WTC11 (cell line): ENCODE measurements around the gene CYB5B. TPM values are rescaled to one million over a fixed set of nuclear protein-coding genes. Genes with fewer than 3 reads are reported as not detected.

Source experiments
- ATAC-seq: fragments of 200-7000 bp; cut with Tn5 transposase; 2 replicates; pipeline ENCODE4 v1.10.0; 2021; ENCODE audit warnings: mild to moderate bottlenecking, moderate library complexity
- CTCF ChIA-PET: fragments of 300-600 bp; sonication (Branson Sonifier 250); formaldehyde crosslinking; loops from one replicate; lab custom pipeline; 2021; ENCODE audit warnings: antibody characterized with exemption; lab: Charles Lee
- POLR2A ChIA-PET: fragments of 350-600 bp; sonication (Branson Sonifier 250); formaldehyde crosslinking; loops from one replicate; lab custom pipeline; 2021; ENCODE audit warnings: antibody characterized with exemption; lab: Charles Lee
- DNase-seq: peaks from one replicate; pipeline ENCODE4 v3.0.0; 2021; ENCODE audit warnings: low spot score
- H3K27ac Mint-ChIP-seq: 2 replicates; pipeline ENCODE4 v1.8.0; 2021; ENCODE audit warnings: mixed read lengths
- H3K27me3 Mint-ChIP-seq: 2 replicates; pipeline ENCODE4 v1.8.0; 2021; ENCODE audit warnings: low read depth, mild to moderate bottlenecking, moderate library complexity, mixed read lengths
- H3K36me3 Mint-ChIP-seq: 2 replicates; pipeline ENCODE4 v1.8.0; 2021; ENCODE audit warnings: mixed read lengths
- H3K4me1 Mint-ChIP-seq: 2 replicates; pipeline ENCODE4 v1.8.0; 2022; ENCODE audit warnings: mixed read lengths
- H3K4me3 Mint-ChIP-seq: 2 replicates; pipeline ENCODE4 v1.8.0; 2021; ENCODE audit warnings: mild to moderate bottlenecking, moderate library complexity, mixed read lengths
- H3K9me3 Mint-ChIP-seq: 2 replicates; pipeline ENCODE4 v1.8.0; 2021; ENCODE audit warnings: mixed read lengths
- E2F4 ChIP-seq: sonication (generic); formaldehyde crosslinking; IDR thresholded peaks from 2 replicates; pipeline ENCODE4 v1.8.1; 2022; ENCODE audit warnings: low read depth, mild to moderate bottlenecking, moderate library complexity, missing genetic modification reagents, borderline replicate concordance
- EMX1 ChIP-seq: fragments of 250-450 bp; sonication (Bioruptor Pico); IDR thresholded peaks from 2 replicates; pipeline ENCODE4 v1.8.0; 2021; ENCODE audit warnings: mild to moderate bottlenecking
- ESRRA ChIP-seq: sonication (generic); formaldehyde crosslinking; IDR thresholded peaks from 2 replicates; pipeline ENCODE4 v1.8.1; 2022; ENCODE audit warnings: mild to moderate bottlenecking, missing genetic modification reagents, borderline replicate concordance
- ETV6 ChIP-seq: sonication (generic); formaldehyde crosslinking; IDR thresholded peaks from 2 replicates; pipeline ENCODE4 v1.8.1; 2022; ENCODE audit warnings: mild to moderate bottlenecking, missing genetic modification reagents
- GABPB1 ChIP-seq: sonication (generic); formaldehyde crosslinking; IDR thresholded peaks from 2 replicates; pipeline ENCODE4 v1.8.1; 2023; ENCODE audit warnings: mild to moderate bottlenecking, missing genetic modification reagents
- MXD4 ChIP-seq: fragments of 250-450 bp; sonication (Bioruptor Pico); IDR thresholded peaks from 2 replicates; pipeline ENCODE4 v1.8.0; 2021; ENCODE audit warnings: mild to moderate bottlenecking, moderate library complexity, borderline replicate concordance
- SP1 ChIP-seq: sonication (generic); formaldehyde crosslinking; conservative IDR thresholded peaks from 2 replicates; pipeline ENCODE4 v1.8.1; 2022; ENCODE audit warnings: missing genetic modification reagents
- TEAD1 ChIP-seq: sonication (generic); formaldehyde crosslinking; IDR thresholded peaks from 2 replicates; pipeline ENCODE4 v1.8.0; 2022; ENCODE audit warnings: mild to moderate bottlenecking, missing genetic modification reagents
- ZBTB21 ChIP-seq: sonication (generic); formaldehyde crosslinking; IDR thresholded peaks from 2 replicates; pipeline ENCODE4 v1.8.1; 2023; ENCODE audit warnings: mild to moderate bottlenecking, missing genetic modification reagents, borderline replicate concordance
- total RNA-seq: library from RNA; stranded (reverse); gene quantifications from 3 replicates; pipeline ENCODE4 v1.2.3, GENCODE V29; 2021
- TF ChIP-seq, protein P1 (sequence below): fragments of 250-450 bp; sonication (Bioruptor Pico); IDR thresholded peaks from 2 replicates; pipeline ENCODE4 v1.8.0; 2021; ENCODE audit warnings: mild to moderate bottlenecking
- TF ChIP-seq, protein P2 (sequence below): sonication (generic); formaldehyde crosslinking; IDR thresholded peaks from 2 replicates; pipeline ENCODE4 v1.8.1; 2023; ENCODE audit warnings: mild to moderate bottlenecking, missing genetic modification reagents
- TF ChIP-seq, protein P3 (sequence below): fragments of 250-450 bp; sonication (Bioruptor Pico); IDR thresholded peaks from 2 replicates; pipeline ENCODE4 v1.9.0; 2021; ENCODE audit warnings: moderate library complexity, mild to moderate bottlenecking, inconsistent platforms, borderline replicate concordance
- TF ChIP-seq, protein P4 (sequence below): fragments of 200-600 bp; IDR thresholded peaks from 2 replicates; pipeline ENCODE4 v1.8.0; 2022; ENCODE audit warnings: antibody characterized with exemption
- TF ChIP-seq, protein P5 (sequence below): fragments of 250-450 bp; sonication (Bioruptor Pico); conservative IDR thresholded peaks from 2 replicates; pipeline ENCODE4 v1.9.0; 2021; ENCODE audit warnings: mild to moderate bottlenecking

Gene CYB5B
- total RNA-seq, 1 experiment from 2014 or later, result 109 TPM

DNA sequence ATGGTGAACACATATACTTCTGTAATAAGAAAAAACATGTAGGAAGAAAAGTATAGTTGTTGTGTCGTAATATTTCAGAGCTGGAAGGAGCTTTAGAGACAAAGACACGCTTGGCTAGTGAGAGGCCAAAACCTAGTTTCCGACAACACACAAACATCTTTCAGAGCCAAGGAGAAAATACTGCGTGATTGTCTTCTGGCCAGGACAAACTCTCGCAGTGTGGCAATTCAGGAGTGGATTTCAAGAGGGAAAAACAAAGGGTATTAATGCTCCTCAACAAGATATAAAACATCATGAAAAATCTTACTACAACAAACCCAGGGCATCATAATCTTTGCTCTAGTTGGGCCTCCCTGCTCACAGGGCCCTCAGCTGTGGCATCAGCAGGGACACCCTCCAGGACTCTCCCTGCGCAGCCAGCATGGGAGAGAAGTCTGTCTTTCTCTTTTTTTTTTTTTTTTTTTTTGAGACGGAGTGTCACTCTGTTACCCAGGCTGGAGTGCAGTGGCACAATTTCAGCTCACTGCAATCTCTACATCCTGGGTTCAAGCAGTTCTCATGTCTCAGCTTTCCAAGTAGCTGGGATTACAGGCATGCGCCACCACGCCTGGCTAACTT is 66.4 kb downstream of the CYB5B start:
- TF ChIP-seq SP1 (CRISPR knock-in tag) (no peak), MXD4 (CRISPR knock-in tag) (no peak), GABPB1 (CRISPR knock-in tag) (no peak), ESRRA (CRISPR knock-in tag) (no peak), ETV6 (no peak), TEAD1 (no peak), ZBTB21 (CRISPR knock-in tag) (no peak), EMX1 (CRISPR knock-in tag) (no peak)
- TF ChIP-seq, protein P1, sequence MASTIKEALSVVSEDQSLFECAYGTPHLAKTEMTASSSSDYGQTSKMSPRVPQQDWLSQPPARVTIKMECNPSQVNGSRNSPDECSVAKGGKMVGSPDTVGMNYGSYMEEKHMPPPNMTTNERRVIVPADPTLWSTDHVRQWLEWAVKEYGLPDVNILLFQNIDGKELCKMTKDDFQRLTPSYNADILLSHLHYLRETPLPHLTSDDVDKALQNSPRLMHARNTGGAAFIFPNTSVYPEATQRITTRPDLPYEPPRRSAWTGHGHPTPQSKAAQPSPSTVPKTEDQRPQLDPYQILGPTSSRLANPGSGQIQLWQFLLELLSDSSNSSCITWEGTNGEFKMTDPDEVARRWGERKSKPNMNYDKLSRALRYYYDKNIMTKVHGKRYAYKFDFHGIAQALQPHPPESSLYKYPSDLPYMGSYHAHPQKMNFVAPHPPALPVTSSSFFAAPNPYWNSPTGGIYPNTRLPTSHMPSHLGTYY (CRISPR knock-in tag), result no peak
- TF ChIP-seq, protein P2, sequence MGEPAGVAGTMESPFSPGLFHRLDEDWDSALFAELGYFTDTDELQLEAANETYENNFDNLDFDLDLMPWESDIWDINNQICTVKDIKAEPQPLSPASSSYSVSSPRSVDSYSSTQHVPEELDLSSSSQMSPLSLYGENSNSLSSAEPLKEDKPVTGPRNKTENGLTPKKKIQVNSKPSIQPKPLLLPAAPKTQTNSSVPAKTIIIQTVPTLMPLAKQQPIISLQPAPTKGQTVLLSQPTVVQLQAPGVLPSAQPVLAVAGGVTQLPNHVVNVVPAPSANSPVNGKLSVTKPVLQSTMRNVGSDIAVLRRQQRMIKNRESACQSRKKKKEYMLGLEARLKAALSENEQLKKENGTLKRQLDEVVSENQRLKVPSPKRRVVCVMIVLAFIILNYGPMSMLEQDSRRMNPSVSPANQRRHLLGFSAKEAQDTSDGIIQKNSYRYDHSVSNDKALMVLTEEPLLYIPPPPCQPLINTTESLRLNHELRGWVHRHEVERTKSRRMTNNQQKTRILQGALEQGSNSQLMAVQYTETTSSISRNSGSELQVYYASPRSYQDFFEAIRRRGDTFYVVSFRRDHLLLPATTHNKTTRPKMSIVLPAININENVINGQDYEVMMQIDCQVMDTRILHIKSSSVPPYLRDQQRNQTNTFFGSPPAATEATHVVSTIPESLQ (CRISPR knock-in tag), result no peak
- TF ChIP-seq, protein P3, sequence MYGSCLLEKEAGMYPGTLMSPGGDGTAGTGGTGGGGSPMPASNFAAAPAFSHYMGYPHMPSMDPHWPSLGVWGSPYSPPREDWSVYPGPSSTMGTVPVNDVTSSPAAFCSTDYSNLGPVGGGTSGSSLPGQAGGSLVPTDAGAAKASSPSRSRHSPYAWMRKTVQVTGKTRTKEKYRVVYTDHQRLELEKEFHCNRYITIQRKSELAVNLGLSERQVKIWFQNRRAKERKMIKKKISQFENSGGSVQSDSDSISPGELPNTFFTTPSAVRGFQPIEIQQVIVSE (CRISPR knock-in tag), result no peak
- POLR2A ChIA-PET, result no interaction called here
- CTCF ChIA-PET, result interaction anchor here (0.6 kb wide), 1 partner anchor 56 kb away, joined by 4 read pairs; no protein-coding TSS in a partner anchor
- H3K9me3 Mint-ChIP-seq, result no peaks in the 10 kb centered on the region
- H3K27me3 Mint-ChIP-seq, result no peaks in the 10 kb centered on the region
- H3K4me1 Mint-ChIP-seq, result no peaks in the 10 kb centered on the region
- H3K4me3 Mint-ChIP-seq, result no peak overlapping the region
- H3K36me3 Mint-ChIP-seq, result no peaks in the 10 kb centered on the region
- ATAC-seq, result no peak
- peak overlapping the region; percentile 12; the same call in 1 of the 2 replicates for H3K27ac Mint-ChIP-seq
- DNase-seq, result no peak

DNA sequence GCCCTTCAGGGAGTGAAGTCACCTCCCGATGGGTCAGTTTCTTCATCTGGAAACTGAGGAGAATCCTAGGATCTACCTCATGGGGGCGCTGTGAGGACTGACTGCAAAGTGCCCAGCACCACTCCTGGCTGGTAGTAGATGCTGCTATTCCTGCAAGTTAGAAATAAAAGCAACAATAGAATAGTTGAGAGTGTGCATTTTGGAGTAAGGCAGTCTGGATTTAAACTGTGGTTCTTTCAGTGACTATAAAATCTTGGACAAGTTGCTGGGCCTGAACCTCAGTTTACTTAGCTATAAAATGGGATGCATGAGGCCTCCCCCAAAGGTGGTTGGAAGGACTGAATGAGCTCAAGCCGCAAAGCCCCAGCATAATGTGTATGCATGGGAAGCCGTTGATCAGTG is 70.6 kb downstream of the CYB5B start:
- ChIA-PET CTCF (interaction anchor here (0.6 to 2.7 kb wide), 8 partner anchors 8 to 371 kb away, joined by 3 to 11 read pairs (median 4); partner anchors contain the start of gene NFAT5), POLR2A (no interaction called here)
- no peak for TF ChIP-seq E2F4 (CRISPR knock-in tag)
- TF ChIP-seq, protein P4, sequence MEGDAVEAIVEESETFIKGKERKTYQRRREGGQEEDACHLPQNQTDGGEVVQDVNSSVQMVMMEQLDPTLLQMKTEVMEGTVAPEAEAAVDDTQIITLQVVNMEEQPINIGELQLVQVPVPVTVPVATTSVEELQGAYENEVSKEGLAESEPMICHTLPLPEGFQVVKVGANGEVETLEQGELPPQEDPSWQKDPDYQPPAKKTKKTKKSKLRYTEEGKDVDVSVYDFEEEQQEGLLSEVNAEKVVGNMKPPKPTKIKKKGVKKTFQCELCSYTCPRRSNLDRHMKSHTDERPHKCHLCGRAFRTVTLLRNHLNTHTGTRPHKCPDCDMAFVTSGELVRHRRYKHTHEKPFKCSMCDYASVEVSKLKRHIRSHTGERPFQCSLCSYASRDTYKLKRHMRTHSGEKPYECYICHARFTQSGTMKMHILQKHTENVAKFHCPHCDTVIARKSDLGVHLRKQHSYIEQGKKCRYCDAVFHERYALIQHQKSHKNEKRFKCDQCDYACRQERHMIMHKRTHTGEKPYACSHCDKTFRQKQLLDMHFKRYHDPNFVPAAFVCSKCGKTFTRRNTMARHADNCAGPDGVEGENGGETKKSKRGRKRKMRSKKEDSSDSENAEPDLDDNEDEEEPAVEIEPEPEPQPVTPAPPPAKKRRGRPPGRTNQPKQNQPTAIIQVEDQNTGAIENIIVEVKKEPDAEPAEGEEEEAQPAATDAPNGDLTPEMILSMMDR, result peak; percentile 54
- TF ChIP-seq, protein P5, sequence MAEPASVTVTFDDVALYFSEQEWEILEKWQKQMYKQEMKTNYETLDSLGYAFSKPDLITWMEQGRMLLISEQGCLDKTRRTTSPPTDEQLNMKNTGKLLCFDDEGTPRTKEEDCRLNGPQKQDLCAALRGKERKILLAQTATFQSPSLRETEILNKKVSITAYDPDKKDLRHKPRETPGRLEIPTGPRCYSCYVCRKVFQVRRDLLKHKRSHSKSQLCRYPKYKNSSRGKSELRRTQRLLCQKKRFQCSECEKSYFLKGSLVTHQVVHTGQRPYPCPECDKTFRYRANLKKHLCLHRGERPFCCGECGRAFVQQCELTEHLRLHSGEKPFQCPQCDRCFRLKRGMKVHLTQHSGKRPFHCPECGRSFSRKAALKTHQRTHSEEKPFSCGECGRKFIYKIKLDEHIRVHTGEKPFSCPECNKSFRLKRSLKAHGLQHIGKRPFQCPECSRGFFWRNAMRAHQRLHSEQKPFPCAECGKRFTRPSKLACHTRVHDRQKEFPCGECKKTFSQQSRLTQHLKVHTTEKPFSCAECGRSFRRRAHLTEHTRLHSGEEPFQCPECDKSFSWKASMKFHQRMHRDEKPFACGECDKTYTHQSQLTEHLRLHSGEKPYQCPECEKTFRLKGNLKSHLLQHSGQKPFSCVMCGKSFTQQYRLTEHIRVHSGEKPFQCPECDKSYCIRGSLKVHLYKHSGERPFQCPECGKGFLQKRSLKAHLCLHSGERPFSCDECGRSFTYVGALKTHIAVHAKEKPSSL, result no peak
- Mint-ChIP-seq H3K27ac (peak overlapping the region; percentile 68; the same call in 1 of the 2 replicates), H3K36me3 (no peaks in the 10 kb centered on the region), H3K27me3 (no peaks in the 10 kb centered on the region), H3K9me3 (no peaks in the 10 kb centered on the region), H3K4me3 (no peak overlapping the region), H3K4me1 (peaks cover 12% of the 10 kb centered on the region)
- ATAC-seq, result peak; percentile 86
- peak; percentile 77 for DNase-seq
